Measurements from ENCODE around the gene FILIP1L. TPM values are rescaled to one million over a fixed set of nuclear protein-coding genes. Genes with fewer than 3 reads are reported as not detected.

FILIP1L gene
- polyA plus RNA-seq, 3 donors: 0.13 to 0.40 (median 0.25) TPM

- no peak overlapping the region for H3K27ac Mint-ChIP-seq
- peaks cover 3% of the 10 kb centered on the region for H3K4me1 Mint-ChIP-seq
- no peaks in the 10 kb centered on the region for H3K79me2 ChIP-seq (ENCODE audit: insufficient read depth, low read length)
- no peak overlapping the region for H3K4me3 Mint-ChIP-seq
- H3K36me3 Mint-ChIP-seq: no peaks in the 10 kb centered on the region
- H3K36me3 ChIP-seq (replicated peaks in 1 of 2; ENCODE audit: control insufficient read depth in 1 of 2, insufficient read depth in 2 of 2, low read length in 2 of 2): no peaks in the 10 kb centered on the region
- no peak overlapping the region for H3K9ac ChIP-seq (ENCODE audit: insufficient read depth, low read length, poor library complexity, severe bottlenecking)
- no peaks in the 10 kb centered on the region for H4K20me1 ChIP-seq (ENCODE audit: insufficient read depth, low read length)
- intact Hi-C loops (cut with micrococcal nuclease): no loop called here
- TF ChIP-seq CTCF (IDR thresholded peaks at IDR 0.05): no peak
- H3K27me3 ChIP-seq (ENCODE audit: control insufficient read depth in 2 of 2, insufficient read depth in 2 of 2, low read length in 2 of 2): no peaks in the 10 kb centered on the region
- no peaks in the 10 kb centered on the region for H3K4me1 ChIP-seq (ENCODE audit: control insufficient read depth in 1 of 2, insufficient read depth in 2 of 2, low read length in 2 of 2)
- H3K27me3 Mint-ChIP-seq (ENCODE audit: low read depth in 3 of 3): no peaks in the 10 kb centered on the region
- H2AFZ ChIP-seq (ENCODE audit: insufficient read depth, low read depth, low read length, poor library complexity, severe bottlenecking): no peak overlapping the region
- H3K4me2 ChIP-seq (replicated peaks; ENCODE audit: extremely low read depth, low read length, poor library complexity, severe bottlenecking): no peak overlapping the region
- H3K4me3 ChIP-seq (replicated peaks in 1 of 3; ENCODE audit: low read depth in 2 of 3, low read length in 3 of 3): no peak overlapping the region
- H3K9me3 ChIP-seq (replicated peaks in 1 of 2; ENCODE audit: control insufficient read depth in 1 of 2, insufficient read depth in 1 of 2, low read length in 2 of 2): no peaks in the 10 kb centered on the region
- H3K27ac ChIP-seq (ENCODE audit: low read depth in 1 of 2, low read length in 2 of 2): no peak overlapping the region
- DNase-seq: no peak
- peaks cover 0 to 2% (median 0%) of the 10 kb centered on the region in 7 donors for H3K9me3 Mint-ChIP-seq
- WGBS (ENCODE audit: insufficient coverage): 94% methylated on average over 2 of the region's 2 CpGs
Observed at GRCh38 chr3:100127792-100128191, 13.5 kb upstream of the FILIP1L start.

- Histone ChIP-seq H3K27ac (ENCODE audit: low read depth in 1 of 2, low read length in 2 of 2) (no peak overlapping the region), H2AFZ (ENCODE audit: insufficient read depth, low read depth, low read length, poor library complexity, severe bottlenecking) (no peak overlapping the region), H3K36me3 (replicated peaks in 1 of 2; ENCODE audit: control insufficient read depth in 1 of 2, insufficient read depth in 2 of 2, low read length in 2 of 2) (no peaks in the 10 kb centered on the region), H3K9me3 (replicated peaks in 1 of 2; ENCODE audit: control insufficient read depth in 1 of 2, insufficient read depth in 1 of 2, low read length in 2 of 2) (no peaks in the 10 kb centered on the region), H3K79me2 (ENCODE audit: insufficient read depth, low read length) (no peaks in the 10 kb centered on the region), H3K27me3 (ENCODE audit: control insufficient read depth in 2 of 2, insufficient read depth in 2 of 2, low read length in 2 of 2) (no peaks in the 10 kb centered on the region), H3K9ac (ENCODE audit: insufficient read depth, low read length, poor library complexity, severe bottlenecking) (no peak overlapping the region), H3K4me3 (replicated peaks in 1 of 3; ENCODE audit: low read depth in 2 of 3, low read length in 3 of 3) (no peak overlapping the region), H3K4me2 (replicated peaks; ENCODE audit: extremely low read depth, low read length, poor library complexity, severe bottlenecking) (no peak overlapping the region), H4K20me1 (ENCODE audit: insufficient read depth, low read length) (no peaks in the 10 kb centered on the region), H3K4me1 (ENCODE audit: control insufficient read depth in 1 of 2, insufficient read depth in 2 of 2, low read length in 2 of 2) (no peaks in the 10 kb centered on the region)
- TF ChIP-seq CTCF (IDR thresholded peaks at IDR 0.05): no peak
- no peak overlapping the region for H3K27ac Mint-ChIP-seq
- intact Hi-C loops (cut with micrococcal nuclease): no loop called here
- H3K4me1 Mint-ChIP-seq: peaks cover 3% of the 10 kb centered on the region
- no peaks in the 10 kb centered on the region for H3K36me3 Mint-ChIP-seq
- WGBS (ENCODE audit: insufficient coverage): no CpG with 5 or more reads among the region's 5 CpGs
- peaks cover 0 to 3% (median 0%) of the 10 kb centered on the region in 3 donors for H3K27me3 Mint-ChIP-seq (ENCODE audit: low read depth in 3 of 3)
- peaks cover 0 to 3% (median 0%) of the 10 kb centered on the region in 7 donors for H3K9me3 Mint-ChIP-seq
- no peak overlapping the region for H3K4me3 Mint-ChIP-seq
- no peak for DNase-seq
Observed at GRCh38 chr3:100125161-100125938, 11.0 kb upstream of the FILIP1L start.

All from CD14-positive monocyte (primary cell).